GM19324 (cell line): Measurements from ENCODE around the gene NEDD4.
"Not testable (repeated sequence)": the region's sequence is repeated elsewhere in the genome, so short reads cannot be mapped to it uniquely, and the experiment has no call there.

Experiments
- ATAC-seq: cut with Tn5 transposase; IDR thresholded peaks from one replicate; pipeline ENCODE4 v1.9.1; 2021; ENCODE audit warnings: mild to moderate bottlenecking, moderate library complexity; ENCODE audit not compliant: unreplicated experiment, low FRiP score

The NEDD4 gene

DNA sequence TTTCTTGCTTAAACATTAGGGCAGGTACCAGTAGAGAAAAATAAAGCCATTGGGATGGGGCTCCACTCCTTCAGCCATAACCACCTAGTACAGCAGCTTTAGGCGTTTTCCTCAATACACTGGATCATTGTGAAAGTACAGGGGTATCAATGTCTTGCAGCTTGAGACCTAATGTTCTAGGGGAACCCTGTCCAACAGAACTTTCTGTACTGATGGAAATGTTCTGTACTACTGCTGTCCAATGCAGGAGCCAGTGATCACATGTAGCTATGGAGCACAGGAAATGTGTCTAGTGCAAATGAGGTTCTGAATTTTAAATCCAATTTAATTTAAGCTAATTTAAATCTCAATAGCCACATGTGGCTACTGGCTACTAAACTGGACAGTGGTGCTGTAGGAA, 93.9 kb downstream of the NEDD4 start:
- ATAC-seq, result no peak

DNA sequence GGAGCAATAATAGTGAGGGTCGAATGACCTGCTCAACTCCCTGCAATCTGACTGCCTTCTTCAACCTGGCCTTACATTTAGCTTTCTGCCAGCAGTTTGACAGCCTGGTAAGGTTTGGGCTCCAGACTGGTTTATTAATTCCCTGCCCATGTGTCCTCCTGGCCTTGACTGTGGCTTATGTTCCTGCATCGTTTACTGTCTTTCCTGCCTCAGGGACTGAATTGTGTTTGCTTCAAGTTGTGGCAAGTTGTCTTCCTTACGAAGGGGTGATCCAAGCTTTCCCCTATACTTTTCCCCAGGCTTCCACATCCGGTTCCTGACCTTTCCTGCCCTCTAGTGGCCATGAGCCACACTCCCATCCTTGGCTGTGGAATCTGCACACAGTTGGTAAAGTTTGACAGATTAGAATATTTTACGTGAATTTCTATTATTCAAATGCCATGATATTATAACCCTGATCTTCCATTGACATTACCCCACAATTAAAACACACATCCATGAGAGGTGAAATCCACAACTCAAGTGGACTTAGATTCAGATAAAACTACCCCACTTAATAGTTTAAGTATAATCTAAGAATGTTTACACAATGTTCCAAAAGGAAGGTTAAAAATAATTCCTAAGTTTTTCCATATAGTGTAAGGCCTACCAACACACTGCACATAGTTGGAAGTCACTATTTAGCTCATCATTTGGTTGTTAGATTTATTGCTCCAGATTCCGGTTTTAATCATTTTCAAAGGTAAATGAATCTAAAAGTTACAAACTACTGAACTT, 95.7 kb downstream of the NEDD4 start:
- no peak for ATAC-seq

DNA sequence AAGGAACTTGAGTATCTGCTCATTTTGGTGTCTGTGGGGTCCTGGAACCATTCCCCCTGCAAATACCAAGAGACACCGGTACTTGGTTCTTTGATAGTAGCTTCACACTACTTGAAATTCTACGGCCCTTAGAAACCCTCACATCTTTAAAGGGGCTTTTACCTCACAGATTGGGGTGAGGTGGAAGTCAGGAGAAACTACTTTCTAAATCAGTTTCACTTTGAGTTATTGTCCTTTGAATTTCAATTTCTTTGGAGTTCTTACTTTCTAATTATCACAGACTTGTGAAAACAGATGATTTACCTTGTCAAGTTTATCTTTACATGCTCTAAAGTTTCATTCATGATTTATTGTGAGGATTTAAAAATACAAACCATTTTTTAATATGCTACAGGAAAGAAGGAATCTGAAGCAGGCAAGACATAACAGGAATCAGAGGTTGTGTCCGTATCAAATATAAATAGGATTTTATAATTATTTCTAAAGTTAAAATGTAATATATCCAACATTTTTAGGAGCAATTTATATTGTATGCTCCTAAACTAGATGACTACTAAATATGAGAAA, 98.9 kb downstream of the NEDD4 start:
- ATAC-seq, result no peak

DNA sequence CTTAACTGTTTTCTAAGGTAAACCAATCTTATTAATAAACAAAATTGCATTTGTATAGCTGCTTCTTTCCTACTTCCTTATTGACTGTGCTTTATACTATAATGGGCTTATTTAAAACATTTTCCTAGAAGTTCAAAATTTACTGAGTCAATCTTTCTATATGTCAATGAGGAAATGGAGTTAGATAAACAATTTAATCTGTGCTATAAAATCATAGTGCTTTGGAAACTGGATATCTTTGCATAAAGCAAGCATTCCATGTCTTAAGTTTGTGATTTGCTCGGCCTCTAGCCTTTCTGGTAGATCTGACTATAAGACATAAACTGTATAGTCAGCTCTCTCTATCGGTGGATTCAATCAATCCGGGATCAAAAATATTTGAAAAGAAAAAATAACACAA, 99.6 kb downstream of the NEDD4 start:
- ATAC-seq, result no peak

GRCh38 chr15:55891196-55891595, 102.2 kb downstream of the NEDD4 start:
- no peak for ATAC-seq

GRCh38 chr15:55884223-55884622, 109.2 kb downstream of the NEDD4 start:
- ATAC-seq, result no peak

DNA sequence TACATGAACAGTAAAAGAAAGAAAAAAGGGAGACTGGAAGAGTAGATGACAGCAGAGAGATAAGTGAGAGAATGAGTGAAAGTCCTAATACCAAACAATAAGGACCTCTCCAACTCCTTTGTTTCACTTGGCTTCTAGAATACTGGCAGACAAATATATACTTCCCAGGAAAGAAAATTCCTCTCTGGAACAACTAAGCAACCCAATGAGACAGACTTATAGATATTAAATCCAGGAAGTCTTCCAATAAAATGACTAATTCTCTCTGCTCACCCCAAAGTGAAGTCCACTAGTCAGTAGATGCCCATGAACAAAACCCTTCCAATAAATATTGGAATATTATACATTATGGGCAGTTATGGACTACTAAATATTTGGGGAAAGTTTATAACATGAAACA, 114.2 kb downstream of the NEDD4 start:
- no peak for ATAC-seq

- ATAC-seq, result no peak
These were observed 120.2 kb downstream of the NEDD4 start for GRCh38 chr15:55873024-55873720.

DNA sequence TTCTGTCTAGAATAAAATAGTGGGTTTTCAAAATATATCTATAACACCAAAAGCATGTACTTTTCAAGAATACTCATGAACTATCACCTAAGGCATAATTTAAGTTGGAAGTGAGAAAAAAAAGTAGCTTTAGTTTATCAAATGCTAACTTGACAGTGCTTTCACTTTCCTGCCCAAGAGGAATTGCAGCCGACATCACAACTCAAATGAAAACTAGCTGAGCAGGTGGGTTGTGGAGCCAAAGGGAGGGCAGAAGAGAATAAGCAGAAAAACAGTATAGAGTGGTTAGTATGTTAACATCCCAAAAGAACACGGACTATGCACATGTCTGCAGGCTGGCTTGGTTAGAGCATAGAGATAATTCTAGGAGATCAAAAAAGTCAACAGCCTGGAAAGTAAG, 120.9 kb downstream of the NEDD4 start:
- ATAC-seq, result no peak

GRCh38 chr15:55869660-55870059, 123.8 kb downstream of the NEDD4 start:
- ATAC-seq, result no peak

GRCh38 chr15:55868707-55869106, 124.7 kb downstream of the NEDD4 start:
- no peak for ATAC-seq

GRCh38 chr15:55868291-55868690, 125.1 kb downstream of the NEDD4 start:
- not testable (repeated sequence) for ATAC-seq

DNA sequence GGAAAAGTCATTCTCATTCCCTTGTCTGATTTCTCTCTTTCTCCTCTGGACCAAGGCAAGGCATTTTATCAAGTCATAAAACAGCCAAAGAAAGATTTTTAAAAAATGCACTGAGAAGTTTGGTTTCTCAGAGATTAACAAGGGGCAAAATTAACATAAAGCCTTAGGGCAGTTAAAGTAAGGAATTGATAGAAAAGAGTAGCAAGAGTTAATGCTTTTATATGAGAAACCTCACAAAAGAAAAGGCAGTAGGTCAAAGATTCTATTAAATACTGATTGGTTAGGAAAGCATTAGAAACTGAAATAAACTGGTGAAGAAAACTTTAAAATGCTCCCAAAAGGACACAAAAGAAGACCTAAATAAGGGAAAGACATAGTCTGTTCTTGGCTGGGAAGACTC, 129.5 kb downstream of the NEDD4 start:
- no peak for ATAC-seq

DNA sequence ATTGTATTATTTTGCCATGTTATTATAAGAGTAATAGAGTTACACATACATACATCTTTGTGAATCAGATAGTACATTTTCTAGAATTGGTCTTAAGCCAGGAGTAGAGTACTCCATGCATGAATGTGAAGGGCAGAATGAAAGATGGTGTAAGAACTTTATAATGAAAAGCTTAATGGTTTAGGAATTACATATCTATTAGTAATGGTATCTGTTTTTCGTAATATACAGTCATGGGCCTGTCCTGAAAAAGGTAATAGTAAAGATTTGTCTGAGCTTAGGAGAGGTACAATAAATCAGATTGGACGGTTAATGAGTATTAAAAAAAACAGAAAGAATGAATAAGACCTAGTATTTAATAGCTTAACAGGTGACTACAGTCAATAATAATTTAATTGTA, 132.3 kb downstream of the NEDD4 start:
- no peak for ATAC-seq

DNA sequence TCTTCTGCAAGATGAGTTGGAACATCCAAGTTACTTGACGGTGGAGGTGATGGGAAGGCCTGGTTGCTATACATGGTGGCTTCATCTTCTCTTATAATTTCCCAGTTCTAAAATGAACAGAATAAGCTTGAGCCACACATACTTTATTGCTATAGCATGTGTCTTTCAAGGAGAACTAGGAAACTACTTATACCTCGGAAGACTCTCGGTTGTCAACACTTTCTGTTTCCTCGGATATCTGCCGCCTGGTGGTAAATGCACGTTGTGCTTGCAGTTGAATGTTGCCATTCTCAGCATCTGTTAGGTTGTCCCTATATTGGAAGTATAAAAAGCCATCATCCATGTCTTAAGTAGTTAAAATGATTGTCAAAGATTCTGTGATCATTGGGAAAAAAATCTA, 132.9 kb downstream of the NEDD4 start:
- no peak for ATAC-seq

DNA sequence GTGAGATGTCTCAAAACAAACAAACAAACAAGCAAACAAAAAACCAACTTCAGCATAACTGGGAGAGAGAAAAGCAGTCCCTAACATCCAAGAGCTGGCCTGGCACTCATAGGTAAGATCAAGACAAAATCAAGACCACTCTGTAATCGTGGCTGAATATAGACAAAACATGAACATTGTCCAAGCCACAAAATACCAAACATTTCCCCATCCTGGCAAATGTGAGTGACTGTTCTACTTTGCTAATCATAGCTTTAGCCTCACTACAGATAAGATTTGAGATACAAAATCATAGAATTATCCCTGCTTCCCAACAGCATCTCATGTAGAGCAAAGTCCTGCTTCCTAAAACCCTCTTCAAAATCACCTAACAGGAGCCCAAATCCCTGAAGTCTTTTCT, 133.7 kb downstream of the NEDD4 start:
- no peak for ATAC-seq

- no peak for ATAC-seq
These were observed 134.8 kb downstream of the NEDD4 start for GRCh38 chr15:55858661-55859060.

DNA sequence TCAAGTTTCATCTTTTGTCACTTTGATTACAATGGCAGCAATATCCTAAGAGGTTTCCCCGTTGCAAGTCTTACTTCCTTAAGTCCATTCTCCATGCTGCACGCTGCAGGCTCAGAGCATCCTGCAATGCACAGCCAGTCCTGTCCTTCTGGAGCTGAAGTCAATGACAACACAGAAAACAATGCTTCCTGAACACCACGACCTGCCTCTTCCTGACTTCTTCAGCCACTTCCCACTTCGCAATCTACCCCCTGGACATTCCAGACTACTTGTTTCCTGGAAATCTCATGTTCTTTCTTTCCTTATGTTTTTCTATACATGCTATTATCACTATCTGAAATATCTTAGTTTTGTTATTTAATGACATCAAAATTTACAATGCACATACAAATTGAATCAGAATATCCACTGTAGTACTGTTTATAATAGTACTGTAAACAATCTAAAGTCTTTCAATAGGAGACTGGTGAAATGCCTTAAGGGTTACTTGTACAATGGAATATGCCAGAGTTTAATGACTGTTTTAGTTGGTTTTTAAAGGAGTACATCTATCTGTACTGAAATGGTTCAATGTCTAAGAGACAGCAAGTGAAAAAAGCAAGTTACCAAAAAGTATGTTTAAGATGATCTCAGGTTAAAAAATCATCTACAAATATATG, 136.8 kb downstream of the NEDD4 start:
- ATAC-seq, result no peak

DNA sequence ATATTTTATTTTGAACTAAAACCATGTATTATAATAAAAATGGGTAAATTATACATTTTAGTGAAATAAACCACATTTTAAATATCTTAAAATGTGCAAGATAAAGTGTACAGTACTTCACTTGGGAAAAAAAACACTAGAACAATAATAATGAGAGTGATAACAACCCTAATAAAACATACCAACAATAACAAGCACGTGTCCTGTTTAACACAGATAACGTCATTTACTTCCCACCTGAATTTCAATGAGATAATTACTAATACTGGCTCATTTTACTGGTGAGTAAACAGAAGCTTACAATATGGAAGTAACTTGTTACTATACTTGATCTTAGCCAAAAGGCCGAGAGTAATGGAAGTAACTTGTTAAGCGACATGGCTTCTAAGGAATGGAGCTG, 140.3 kb downstream of the NEDD4 start:
- ATAC-seq, result no peak

GRCh38 chr15:55846116-55846707, 147.2 kb downstream of the NEDD4 start:
- no peak for ATAC-seq

DNA sequence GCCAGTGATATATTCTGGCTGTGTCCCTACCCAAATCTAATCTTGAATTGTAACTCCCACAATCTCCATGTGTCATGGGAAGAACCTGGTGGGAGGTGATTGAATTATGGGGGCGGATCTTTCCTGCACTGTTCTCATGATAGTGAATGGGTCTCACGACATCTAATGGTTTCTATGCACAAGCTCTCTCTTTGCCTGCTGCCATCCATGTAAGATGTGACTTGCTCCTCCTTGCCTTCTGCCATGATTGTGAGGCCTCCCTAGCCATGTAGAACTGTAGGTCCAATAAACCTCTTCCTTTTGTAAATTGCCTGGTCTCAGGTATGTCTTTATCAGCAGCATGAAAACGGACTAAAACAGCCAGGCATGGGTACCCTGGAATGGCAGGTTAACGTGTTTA, 150.5 kb downstream of the NEDD4 start:
- not testable (repeated sequence) for ATAC-seq
